Measurements from ENCODE around the gene LMTK3. TPM values are rescaled to one million over a fixed set of nuclear protein-coding genes. Genes with fewer than 3 reads are reported as not detected.

Gene LMTK3
- total and polyA plus RNA-seq, 9 of the 15 experiments (the other 6 are each of a cell fraction or from before 2014, with no cell fraction given): 0.35 to 12.3 (median 2.0) TPM; not detected in 2

DNA sequence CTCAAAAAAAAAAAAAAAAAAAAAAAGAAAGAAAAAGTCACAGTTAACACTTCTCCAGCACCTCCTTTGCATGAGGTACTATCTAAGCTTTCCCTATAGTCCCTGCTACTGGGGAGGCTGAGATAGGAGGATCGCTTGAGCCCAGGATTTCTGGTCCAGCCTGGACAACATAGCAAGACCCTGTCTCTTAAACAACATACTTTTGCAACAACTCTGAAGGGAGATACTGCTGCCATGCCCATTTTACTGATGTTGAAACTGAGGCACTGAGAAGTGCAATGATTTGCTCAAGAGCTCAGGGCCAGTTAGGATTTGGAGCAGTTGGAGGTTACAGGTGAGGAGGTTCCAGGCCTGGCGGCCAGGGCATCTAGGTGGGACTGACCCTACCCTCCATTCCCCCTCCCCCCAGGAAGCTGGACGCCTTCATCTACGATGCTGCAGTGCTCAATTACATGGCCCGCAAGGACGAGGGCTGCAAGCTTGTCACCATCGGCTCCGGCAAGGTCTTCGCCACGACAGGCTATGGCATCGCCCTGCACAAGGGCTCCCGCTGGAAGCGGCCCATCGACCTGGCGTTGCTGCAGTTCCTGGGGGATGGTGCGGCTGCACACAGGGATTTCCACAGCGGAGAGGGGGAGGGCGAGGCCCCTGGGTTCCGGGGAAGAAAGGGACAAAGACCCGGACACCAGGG lies 70.1 kb downstream of the LMTK3 start (continued):
- TF ChIP-seq BCLAF1 (IDR thresholded peaks at IDR 0.05; ENCODE audit: borderline replicate concordance in 1 of 2, control insufficient read depth in 1 of 2, low read depth in 2 of 2, low read length in 1 of 2) (no peak), ZNF24 (IDR thresholded peaks at IDR 0.05) (no peak), CTCF (IDR thresholded peaks at IDR 0.05 in 2 of 3, conservative IDR thresholded peaks at IDR 0.05 in 1 of 3; ENCODE audit: insufficient read depth in 2 of 3, low read depth in 1 of 3, low read length in 3 of 3) (no peak), MEIS2 (IDR thresholded peaks at IDR 0.05; ENCODE audit: partially characterized antibody) (no peak), ADNP (tag; IDR thresholded peaks at IDR 0.05) (peak; percentile 80; the same call in 1 of the 2 replicates), SLC30A9 (CRISPR knock-in tag; IDR thresholded peaks at IDR 0.05) (no peak), FUS (optimal IDR thresholded peaks at IDR 0.05; ENCODE audit: low read depth, low read length) (no peak), LARP7 (IDR thresholded peaks at IDR 0.05) (no peak), COPS2 (conservative IDR thresholded peaks at IDR 0.05) (no peak), ZNF764 (CRISPR knock-in tag; IDR thresholded peaks at IDR 0.05; ENCODE audit: low read depth) (no peak), HMG20B (CRISPR knock-in tag; IDR thresholded peaks at IDR 0.05) (no peak), DMBX1 (CRISPR knock-in tag; IDR thresholded peaks at IDR 0.05; ENCODE audit: borderline replicate concordance) (no peak)
- TF ChIP-seq, protein P1, sequence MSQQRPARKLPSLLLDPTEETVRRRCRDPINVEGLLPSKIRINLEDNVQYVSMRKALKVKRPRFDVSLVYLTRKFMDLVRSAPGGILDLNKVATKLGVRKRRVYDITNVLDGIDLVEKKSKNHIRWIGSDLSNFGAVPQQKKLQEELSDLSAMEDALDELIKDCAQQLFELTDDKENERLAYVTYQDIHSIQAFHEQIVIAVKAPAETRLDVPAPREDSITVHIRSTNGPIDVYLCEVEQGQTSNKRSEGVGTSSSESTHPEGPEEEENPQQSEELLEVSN (IDR thresholded peaks at IDR 0.05; ENCODE audit: borderline replicate concordance in 1 of 2, extremely low read depth in 1 of 2, insufficient read depth in 1 of 2, insufficient read length in 1 of 2, low read depth in 1 of 2, low read length in 1 of 2, poor library complexity in 1 of 2, severe bottlenecking in 1 of 2): no peak
- TF ChIP-seq, protein P2, sequence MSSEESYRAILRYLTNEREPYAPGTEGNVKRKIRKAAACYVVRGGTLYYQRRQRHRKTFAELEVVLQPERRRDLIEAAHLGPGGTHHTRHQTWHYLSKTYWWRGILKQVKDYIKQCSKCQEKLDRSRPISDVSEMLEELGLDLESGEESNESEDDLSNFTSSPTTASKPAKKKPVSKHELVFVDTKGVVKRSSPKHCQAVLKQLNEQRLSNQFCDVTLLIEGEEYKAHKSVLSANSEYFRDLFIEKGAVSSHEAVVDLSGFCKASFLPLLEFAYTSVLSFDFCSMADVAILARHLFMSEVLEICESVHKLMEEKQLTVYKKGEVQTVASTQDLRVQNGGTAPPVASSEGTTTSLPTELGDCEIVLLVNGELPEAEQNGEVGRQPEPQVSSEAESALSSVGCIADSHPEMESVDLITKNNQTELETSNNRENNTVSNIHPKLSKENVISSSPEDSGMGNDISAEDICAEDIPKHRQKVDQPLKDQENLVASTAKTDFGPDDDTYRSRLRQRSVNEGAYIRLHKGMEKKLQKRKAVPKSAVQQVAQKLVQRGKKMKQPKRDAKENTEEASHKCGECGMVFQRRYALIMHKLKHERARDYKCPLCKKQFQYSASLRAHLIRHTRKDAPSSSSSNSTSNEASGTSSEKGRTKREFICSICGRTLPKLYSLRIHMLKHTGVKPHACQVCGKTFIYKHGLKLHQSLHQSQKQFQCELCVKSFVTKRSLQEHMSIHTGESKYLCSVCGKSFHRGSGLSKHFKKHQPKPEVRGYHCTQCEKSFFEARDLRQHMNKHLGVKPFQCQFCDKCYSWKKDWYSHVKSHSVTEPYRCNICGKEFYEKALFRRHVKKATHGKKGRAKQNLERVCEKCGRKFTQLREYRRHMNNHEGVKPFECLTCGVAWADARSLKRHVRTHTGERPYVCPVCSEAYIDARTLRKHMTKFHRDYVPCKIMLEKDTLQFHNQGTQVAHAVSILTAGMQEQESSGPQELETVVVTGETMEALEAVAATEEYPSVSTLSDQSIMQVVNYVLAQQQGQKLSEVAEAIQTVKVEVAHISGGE (CRISPR knock-in tag; IDR thresholded peaks at IDR 0.05): no peak
